H1 (cell line): ENCODE measurements around the gene SOX2. TPM values are rescaled to one million over a fixed set of nuclear protein-coding genes. Genes with fewer than 3 reads are reported as not detected.

Experiments
- CTCF ChIA-PET: fragments of 300-600 bp; sonication (Branson Sonifier 250); formaldehyde crosslinking; loops from one replicate; lab custom pipeline; 2021; ENCODE audit not compliant: partially characterized antibody; lab: Charles Lee
- POLR2A ChIA-PET: fragments of 300-600 bp; sonication (Branson Sonifier 250); formaldehyde crosslinking; loops from one replicate; lab custom pipeline; 2021; ENCODE audit warnings: inconsistent platforms; ENCODE audit not compliant: partially characterized antibody; lab: Charles Lee
- DNase-seq, 2 experiments: peaks; one replicate each; pipeline versions ENCODE4 v3.0.0 to v3.0.0-alpha.2; 2010 to 2022; ENCODE audit warnings: low spot score in 2 of 2, low read depth in 1 of 2, mixed read lengths in 1 of 2
- FAIRE-seq: peaks from 2 replicates; lab custom pipeline; 2011; peaks lifted over from hg19 to GRCh38; lab: Jason Lieb, UNC
- H2AFZ ChIP-seq: 2 replicates; pipeline ENCODE4 v1.8.1; 2012; ENCODE audit warnings: low read length, inconsistent platforms
- H2AK5ac ChIP-seq: 2 replicates; pipeline ENCODE4 v1.6.1; 2013; ENCODE audit warnings: low read depth, low read length
- H2BK120ac ChIP-seq: replicated peaks from 2 replicates; pipeline ENCODE3; 2013; ENCODE audit warnings: low read depth, low read length, inconsistent platforms
- H2BK12ac ChIP-seq: 2 replicates; pipeline ENCODE4 v1.6.1; 2013; ENCODE audit warnings: low read depth, low read length
- H2BK15ac ChIP-seq: 2 replicates; pipeline ENCODE4 v1.6.1; 2013; ENCODE audit warnings: low read length
- H2BK20ac ChIP-seq: 2 replicates; pipeline ENCODE4 v1.6.1; 2013; ENCODE audit warnings: low read length
- H2BK5ac ChIP-seq: 2 replicates; pipeline ENCODE4 v1.6.1; 2013; ENCODE audit warnings: low read depth, low read length
- H3K14ac ChIP-seq: 2 replicates; pipeline ENCODE4 v1.6.1; 2013; ENCODE audit warnings: inconsistent platforms; ENCODE audit not compliant: insufficient read length
- H3K18ac ChIP-seq: 2 replicates; pipeline ENCODE4 v1.6.1; 2013; ENCODE audit warnings: low read length; ENCODE audit errors: extremely low read depth
- H3K23ac ChIP-seq: 2 replicates; pipeline ENCODE4 v1.6.1; 2013; ENCODE audit warnings: inconsistent platforms; ENCODE audit not compliant: insufficient read length
- H3K23me2 ChIP-seq: 2 replicates; pipeline ENCODE4 v1.6.1; 2013; ENCODE audit warnings: low read depth, low read length
- H3K27ac ChIP-seq: 2 replicates; pipeline ENCODE4 v1.6.1; 2011; ENCODE audit warnings: low read depth, low read length, inconsistent platforms
- H3K27me3 ChIP-seq, 4 experiments: replicated peaks in 1 of 4; 1 replicate in 1 of 4; 2 replicates in 3 of 4; pipeline versions ENCODE4 v1.6.1 to v1.8.1; 2011 to 2013; ENCODE audit warnings: low read length in 3 of 4, mild to moderate bottlenecking in 3 of 4, inconsistent platforms in 2 of 4, mixed read lengths in 2 of 4, moderate library complexity in 1 of 4; ENCODE audit not compliant: control insufficient read depth in 3 of 4, insufficient read depth in 3 of 4; ENCODE audit errors: extremely low read depth in 1 of 4
- H3K36me3 ChIP-seq, 4 experiments: 2 replicates each; pipeline versions ENCODE4 v1.6.1 to v1.8.1; 2011 to 2013; ENCODE audit warnings: mild to moderate bottlenecking in 4 of 4, low read length in 3 of 4, moderate library complexity in 2 of 4, control low read depth in 1 of 4, inconsistent platforms in 1 of 4; ENCODE audit not compliant: insufficient read depth in 4 of 4, control insufficient read depth in 2 of 4
- H3K4ac ChIP-seq: replicated peaks from 2 replicates; pipeline ENCODE3; 2013; ENCODE audit warnings: low read length, low read depth, mixed read lengths, inconsistent platforms; ENCODE audit not compliant: insufficient read length
- H3K4me1 ChIP-seq, 4 experiments: replicated peaks in 1 of 4; 1 replicate in 1 of 4; 2 replicates in 3 of 4; pipeline versions ENCODE4 v1.6.1 to v1.8.1; 2011 to 2013; ENCODE audit warnings: low read length in 3 of 4, inconsistent platforms in 2 of 4, mixed read lengths in 1 of 4; ENCODE audit not compliant: insufficient read depth in 4 of 4, control insufficient read depth in 3 of 4
- H3K4me2 ChIP-seq, 2 experiments: 2 replicates each; pipeline versions ENCODE4 v1.6.1 to v1.8.1; 2011 to 2013; ENCODE audit warnings: low read depth in 2 of 2, low read length in 2 of 2, control low read depth in 1 of 2, inconsistent platforms in 1 of 2, mild to moderate bottlenecking in 1 of 2; ENCODE audit not compliant: insufficient read depth in 1 of 2
- H3K4me3 ChIP-seq, 4 experiments: fragments of 200-600, 300-600 bp in 1 of 4; sonication (generic), shearing (Covaris generic), sonication (Bioruptor Twin) in 1 of 4; 2 replicates each; pipeline versions ENCODE4 v1.5.1 to v1.8.1; 2011 to 2016; ENCODE audit warnings: low read length in 4 of 4, low read depth in 3 of 4, control low read depth in 2 of 4, inconsistent platforms in 2 of 4, mild to moderate bottlenecking in 2 of 4, mixed read lengths in 1 of 4, moderate library complexity in 1 of 4; ENCODE audit not compliant: insufficient read depth in 2 of 4; ENCODE audit errors: extremely low read depth in 1 of 4
- H3K56ac ChIP-seq: replicated peaks from 2 replicates; pipeline ENCODE3; 2013; ENCODE audit warnings: low read depth, mild to moderate bottlenecking, mixed read lengths, low read length, inconsistent platforms; ENCODE audit not compliant: insufficient read length
- H3K79me1 ChIP-seq: 2 replicates; pipeline ENCODE4 v1.6.1; 2013; ENCODE audit warnings: low read depth, low read length, control low read depth
- H3K79me2 ChIP-seq, 2 experiments: 2 replicates each; pipeline versions ENCODE4 v1.6.1 to v1.8.1; 2012 to 2013; ENCODE audit warnings: low read length in 2 of 2, mild to moderate bottlenecking in 2 of 2, inconsistent platforms in 1 of 2; ENCODE audit not compliant: insufficient read depth in 2 of 2, control insufficient read depth in 1 of 2
- H3K9ac ChIP-seq, 4 experiments: replicated peaks in 1 of 4; 1 replicate in 1 of 4; 2 replicates in 3 of 4; pipeline versions ENCODE4 v1.6.1 to v1.8.1; 2011 to 2013; ENCODE audit warnings: low read depth in 3 of 4, low read length in 3 of 4, control low read depth in 2 of 4, mild to moderate bottlenecking in 2 of 4, moderate library complexity in 2 of 4, inconsistent platforms in 1 of 4; ENCODE audit errors: extremely low read depth in 1 of 4
- H3K9me3 ChIP-seq, 2 experiments: 2 replicates each; pipeline versions ENCODE4 v1.6.1 to v1.8.1; 2012 to 2013; ENCODE audit warnings: mild to moderate bottlenecking in 2 of 2, moderate library complexity in 2 of 2, control low read depth in 1 of 2, inconsistent platforms in 1 of 2, low read depth in 1 of 2, low read length in 1 of 2, mixed read lengths in 1 of 2; ENCODE audit not compliant: insufficient read depth in 2 of 2
- H4K20me1 ChIP-seq, 2 experiments: replicated peaks in 1 of 2; 2 replicates each; pipeline versions ENCODE3 to v1.8.1; 2011 to 2013; ENCODE audit warnings: inconsistent platforms in 2 of 2, low read length in 2 of 2, mild to moderate bottlenecking in 1 of 2; ENCODE audit not compliant: insufficient read depth in 2 of 2, control insufficient read depth in 1 of 2
- H4K5ac ChIP-seq: 2 replicates; pipeline ENCODE4 v1.6.1; 2013; ENCODE audit warnings: low read length, low read depth, mixed read lengths, inconsistent platforms; ENCODE audit not compliant: insufficient read length
- H4K8ac ChIP-seq: 2 replicates; pipeline ENCODE4 v1.8.0; 2013; ENCODE audit warnings: mild to moderate bottlenecking, moderate library complexity, low read length, inconsistent platforms; ENCODE audit not compliant: insufficient read depth; ENCODE audit errors: extremely low read depth
- H4K91ac ChIP-seq: replicated peaks from 2 replicates; pipeline ENCODE3; 2013; ENCODE audit warnings: low read length, mixed read lengths, inconsistent platforms; ENCODE audit not compliant: insufficient read length
- CEBPB ChIP-seq: IDR thresholded peaks from 2 replicates; pipeline ENCODE4 v1.6.1; 2012; ENCODE audit warnings: low read depth, low read length
- CREB1 ChIP-seq: IDR thresholded peaks from 2 replicates; pipeline ENCODE4 v1.6.1; 2012; ENCODE audit warnings: inconsistent platforms
- RNF2 ChIP-seq: fragments of 200-900, 300-1000 bp; sonication (generic); IDR thresholded peaks from 2 replicates; pipeline ENCODE4 v1.7.1; 2016; ENCODE audit warnings: borderline replicate concordance, low read depth, mild to moderate bottlenecking, antibody characterized with exemption, low read length; ENCODE audit not compliant: poor library complexity, severe bottlenecking; ENCODE audit errors: missing control alignments
- TAF7 ChIP-seq: optimal IDR thresholded peaks from 2 replicates; pipeline ENCODE3; 2011; ENCODE audit warnings: low read depth, mild to moderate bottlenecking, inconsistent platforms, low read length, moderate library complexity, borderline replicate concordance
- WGBS, 2 experiments: shearing (Covaris generic) in 1 of 2; methylation state at CpG; one replicate each; pipeline versions ENCODE4 v1.1.6 to v1.1.7; 2013 to 2015; ENCODE audit warnings: low lambda C conversion rate in 2 of 2, mixed read lengths in 2 of 2, inconsistent platforms in 1 of 2, low coverage in 1 of 2, missing lambda C conversion rate in 1 of 2; ENCODE audit not compliant: insufficient replicate concordance in 2 of 2, insufficient coverage in 1 of 2, insufficient read length in 1 of 2; ENCODE audit errors: extremely low coverage in 1 of 2, missing lambda C conversion rate in 1 of 2; 5-methylcytosine and 5-hydroxymethylcytosine counted together
- polyA plus RNA-seq, 7 experiments: library from polyadenylated mRNA; depleted of rRNA in 3 of 7; stranded (reverse) in 5 of 7; unstranded in 2 of 7; fragments of >200 nt in 5 of 7; fragments of 200-250 nt in 2 of 7; gene quantifications; 1 replicate in 5 of 7; 2 replicates in 1 of 7; 4 replicates in 1 of 7; pipeline versions ENCODE4 v1.2.1 to v1.2.3, GENCODE V29; 2011 to 2013; ENCODE audit warnings: missing spikeins in 2 of 7, mixed read lengths in 2 of 7
- total RNA-seq: library from RNA; stranded (reverse); fragmentation: NEBNext Ultra II Directional; extraction: Animal tissue kit (Norgen Biotek cat#: 25700); gene quantifications from 2 replicates; pipeline ENCODE4 v1.2.1, GENCODE V29; 2021

Gene SOX2
- total and polyA plus RNA-seq, 2 of the 8 experiments (the other 6 are each of a cell fraction or from before 2014, with no cell fraction given): 149 to 247 TPM

DNA sequence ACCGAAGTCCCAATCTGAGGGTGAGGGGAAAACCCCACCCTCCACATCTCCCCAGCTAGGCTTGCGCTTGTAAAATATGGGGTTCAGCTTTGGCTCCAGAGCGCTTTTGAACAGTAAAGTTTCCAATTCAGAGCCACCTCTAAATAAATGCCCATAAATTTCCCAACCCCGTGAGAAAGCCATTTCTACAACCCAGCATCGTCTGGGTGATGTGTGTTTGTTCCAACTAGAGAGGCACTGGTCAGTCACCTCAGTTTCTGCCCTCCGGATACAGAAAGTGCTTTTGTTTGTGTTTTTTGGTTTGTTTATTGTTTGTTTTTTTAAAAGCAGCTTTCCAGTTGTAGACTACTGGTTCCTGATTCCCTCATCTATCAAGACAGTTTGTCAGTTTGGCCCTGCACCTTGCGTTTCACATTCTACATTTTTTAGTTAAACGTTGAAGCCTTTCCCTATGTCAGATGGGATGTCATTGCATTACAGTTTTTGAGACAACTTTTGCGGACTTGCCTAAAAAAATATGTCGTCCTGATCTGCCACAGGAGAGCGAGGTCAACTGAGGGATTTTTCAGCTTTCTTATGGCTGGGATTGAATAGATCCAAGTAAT lies 15.0 kb upstream of the SOX2 start:
- ChIA-PET CTCF (interaction anchor here (0.8 to 1.5 kb wide), 4 partner anchors 10 to 370 kb away, joined by 3 to 5 read pairs (median 4); no protein-coding TSS in a partner anchor), POLR2A (no interaction called here)
- H4K20me1 ChIP-seq: no peaks in the 10 kb centered on the region
- H4K91ac ChIP-seq: no peak overlapping the region
- no peak overlapping the region for H3K27ac ChIP-seq
- H2BK12ac ChIP-seq: no peak overlapping the region
- H3K79me1 ChIP-seq: no peaks in the 10 kb centered on the region
- H3K4me1 ChIP-seq: peaks cover 14 to 19% (median 17%) of the 10 kb centered on the region in 4 experiments; a peak in 5 of 7 replicates
- no peak overlapping the region for H3K23ac ChIP-seq
- TF ChIP-seq TAF7: no peak
- no peak for TF ChIP-seq CREB1
- no peak for TF ChIP-seq CEBPB
- TF ChIP-seq RNF2: peak; percentile 20
- no peak overlapping the region for H4K5ac ChIP-seq
- peak overlapping the region; percentile 95; the same call in 1 of the 2 replicates for H2AFZ ChIP-seq
- H2BK5ac ChIP-seq: 0 out of 2 replicates have a peak overlapping the region, but pooled peaks have one; percentile 8
- no peak for DNase-seq
- no peak overlapping the region for H2BK120ac ChIP-seq
- H4K8ac ChIP-seq: no peak overlapping the region
- H3K4me2 ChIP-seq: peak overlapping the region; percentile 96 to 100
- no peak overlapping the region for H3K14ac ChIP-seq
- H3K9ac ChIP-seq: no peak overlapping the region
- H3K4me3 ChIP-seq: peak overlapping the region; percentile 50 to 78 (median 70); a peak in 6 of 8 replicates
- H3K56ac ChIP-seq: no peak overlapping the region
- H3K36me3 ChIP-seq: no peaks in the 10 kb centered on the region
- H2BK20ac ChIP-seq: no peak overlapping the region
- no peak overlapping the region for H3K4ac ChIP-seq
- peaks cover 6 to 26% (median 23%) of the 10 kb centered on the region in 4 experiments for H3K27me3 ChIP-seq
- H3K9me3 ChIP-seq: no peaks in the 10 kb centered on the region
- H3K79me2 ChIP-seq: no peaks in the 10 kb centered on the region
- no peak overlapping the region for H3K18ac ChIP-seq
- no peak for FAIRE-seq
- no peak overlapping the region for H2AK5ac ChIP-seq
- 45% methylated on average over 11 of the region's 11 CpGs; no CpG with 5 or more reads in 1 of the 2 experiments for WGBS, 2 experiments
- peaks cover 21% of the 10 kb centered on the region for H3K23me2 ChIP-seq
- no peak overlapping the region for H2BK15ac ChIP-seq
